RWPE2 (cell line): Measurements from ENCODE around the gene CDC42SE2.

ENCODE experiments used
- ATAC-seq: fragments of 200-7000 bp; cut with Tn5 transposase; 3 replicates; pipeline ENCODE4 v1.9.1; 2021; ENCODE audit warnings: low read depth
- DNase-seq: peaks from one replicate; pipeline ENCODE4 v3.0.0-alpha.2; 2020; ENCODE audit warnings: low spot score
- H3K27ac ChIP-seq: fragments of 450-650 bp; 2 replicates; pipeline ENCODE4 v1.5.1; 2017; ENCODE audit warnings: mild to moderate bottlenecking; ENCODE audit not compliant: poor library complexity, severe bottlenecking
- H3K27me3 ChIP-seq: fragments of 250-450 bp; sonication (Bioruptor Pico); 2 replicates; pipeline ENCODE4 v1.5.1; 2021; ENCODE audit warnings: mild to moderate bottlenecking, moderate library complexity; ENCODE audit not compliant: insufficient read depth, poor library complexity, severe bottlenecking
- H3K36me3 ChIP-seq: fragments of 250-450 bp; sonication (Bioruptor Pico); 2 replicates; pipeline ENCODE4 v1.5.1; 2020; ENCODE audit warnings: low read depth, mild to moderate bottlenecking, moderate library complexity
- H3K4me1 ChIP-seq: fragments of 250-450 bp; sonication (Bioruptor Pico); 2 replicates; pipeline ENCODE4 v1.5.1; 2021; ENCODE audit warnings: mild to moderate bottlenecking, moderate library complexity; ENCODE audit not compliant: insufficient read depth, poor library complexity, severe bottlenecking
- H3K4me3 ChIP-seq: fragments of 250-450 bp; sonication (Bioruptor Pico); 2 replicates; pipeline ENCODE4 v1.5.1; 2021; ENCODE audit warnings: mild to moderate bottlenecking, moderate library complexity; ENCODE audit not compliant: severe bottlenecking
- H3K9me3 ChIP-seq: fragments of 250-450 bp; sonication (Bioruptor Pico); 2 replicates; pipeline ENCODE4 v1.5.1; 2021; ENCODE audit warnings: mild to moderate bottlenecking, moderate library complexity; ENCODE audit not compliant: severe bottlenecking
- TF ChIP-seq, protein P1 (sequence below): fragments of 450-650 bp; IDR thresholded peaks from one replicate; pipeline ENCODE4 v1.5.1; 2017; ENCODE audit warnings: mild to moderate bottlenecking, moderate library complexity; ENCODE audit not compliant: poor library complexity, severe bottlenecking

Gene CDC42SE2

DNA sequence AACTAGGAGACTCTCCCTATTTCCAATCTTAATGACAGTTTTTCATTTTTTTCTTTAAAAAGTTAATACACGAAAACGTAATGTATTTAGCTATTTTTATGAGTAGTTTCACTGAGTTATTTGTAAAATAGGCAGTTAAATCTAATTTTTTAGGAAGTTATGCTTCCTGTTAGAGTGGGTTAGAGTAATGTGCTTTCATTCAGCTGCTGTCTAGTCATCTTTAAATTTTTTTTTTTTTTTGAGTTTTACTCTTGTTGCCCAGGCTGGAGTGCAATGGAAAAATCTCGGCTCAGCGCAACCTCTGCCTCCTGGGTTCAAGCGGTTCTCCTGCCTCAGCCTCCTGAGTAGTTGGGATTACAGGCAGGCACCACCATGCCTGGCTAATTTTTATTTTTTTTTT is 34.0 kb downstream of the CDC42SE2 start:
- no peak for DNase-seq
- TF ChIP-seq, protein P1, sequence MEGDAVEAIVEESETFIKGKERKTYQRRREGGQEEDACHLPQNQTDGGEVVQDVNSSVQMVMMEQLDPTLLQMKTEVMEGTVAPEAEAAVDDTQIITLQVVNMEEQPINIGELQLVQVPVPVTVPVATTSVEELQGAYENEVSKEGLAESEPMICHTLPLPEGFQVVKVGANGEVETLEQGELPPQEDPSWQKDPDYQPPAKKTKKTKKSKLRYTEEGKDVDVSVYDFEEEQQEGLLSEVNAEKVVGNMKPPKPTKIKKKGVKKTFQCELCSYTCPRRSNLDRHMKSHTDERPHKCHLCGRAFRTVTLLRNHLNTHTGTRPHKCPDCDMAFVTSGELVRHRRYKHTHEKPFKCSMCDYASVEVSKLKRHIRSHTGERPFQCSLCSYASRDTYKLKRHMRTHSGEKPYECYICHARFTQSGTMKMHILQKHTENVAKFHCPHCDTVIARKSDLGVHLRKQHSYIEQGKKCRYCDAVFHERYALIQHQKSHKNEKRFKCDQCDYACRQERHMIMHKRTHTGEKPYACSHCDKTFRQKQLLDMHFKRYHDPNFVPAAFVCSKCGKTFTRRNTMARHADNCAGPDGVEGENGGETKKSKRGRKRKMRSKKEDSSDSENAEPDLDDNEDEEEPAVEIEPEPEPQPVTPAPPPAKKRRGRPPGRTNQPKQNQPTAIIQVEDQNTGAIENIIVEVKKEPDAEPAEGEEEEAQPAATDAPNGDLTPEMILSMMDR, result no peak
- H3K27me3 ChIP-seq, result no peaks in the 10 kb centered on the region
- no peak overlapping the region for H3K27ac ChIP-seq
- H3K4me1 ChIP-seq, result peaks cover 16% of the 10 kb centered on the region
- no peak for ATAC-seq
- no peaks in the 10 kb centered on the region for H3K9me3 ChIP-seq
- no peak overlapping the region for H3K4me3 ChIP-seq
- no peaks in the 10 kb centered on the region for H3K36me3 ChIP-seq

DNA sequence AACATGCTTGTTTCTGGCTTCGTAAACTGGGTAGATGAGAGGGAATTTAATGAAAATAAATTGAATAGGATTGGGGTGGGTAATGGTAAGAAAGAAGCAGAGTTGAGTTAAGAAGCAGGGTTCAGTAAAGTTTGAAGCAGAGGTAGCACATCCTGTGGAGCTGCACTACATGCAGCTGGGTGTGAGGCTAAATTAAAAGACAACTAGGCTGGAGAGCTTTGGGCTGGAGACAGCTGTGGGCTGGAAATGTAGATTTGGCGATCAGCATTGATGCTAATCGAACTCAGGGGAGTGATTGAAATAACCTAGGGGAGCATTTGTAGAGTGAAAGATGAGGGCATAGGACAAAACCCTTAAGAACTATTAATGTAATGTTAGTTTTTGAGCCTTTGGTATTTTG is 35.6 kb downstream of the CDC42SE2 start:
- Histone ChIP-seq H3K27ac (no peak overlapping the region), H3K27me3 (no peaks in the 10 kb centered on the region), H3K4me3 (no peak overlapping the region), H3K36me3 (no peaks in the 10 kb centered on the region), H3K4me1 (peaks cover 32% of the 10 kb centered on the region), H3K9me3 (no peaks in the 10 kb centered on the region)
- TF ChIP-seq, protein P1, result no peak
- no peak for DNase-seq
- ATAC-seq, result no peak

DNA sequence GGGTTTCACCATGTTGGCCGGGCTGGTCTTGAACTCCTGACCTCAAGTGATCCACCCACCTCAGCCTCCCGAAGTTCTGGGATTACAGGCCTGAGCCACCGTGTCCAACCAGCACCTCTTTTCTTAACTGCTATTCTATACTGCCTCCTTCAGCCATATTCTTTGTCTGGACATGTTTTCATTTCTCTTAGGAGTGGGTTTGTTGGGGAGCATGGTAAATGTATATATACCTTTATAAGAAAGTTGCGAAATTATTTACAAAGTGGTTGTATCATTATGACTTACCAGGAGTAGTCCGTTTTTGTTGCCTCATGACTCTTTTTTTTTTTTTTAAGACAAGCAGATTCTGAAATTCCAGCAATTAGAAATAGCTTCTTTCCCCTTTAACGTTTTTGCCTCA is 38.7 kb downstream of the CDC42SE2 start:
- Histone ChIP-seq H3K4me1 (peaks cover 50% of the 10 kb centered on the region), H3K27ac (peak overlapping the region; percentile 72), H3K27me3 (no peaks in the 10 kb centered on the region), H3K9me3 (peaks cover 7% of the 10 kb centered on the region), H3K4me3 (no peak overlapping the region), H3K36me3 (0 out of 2 replicates have a peak, but pooled peaks cover 11% of the 10 kb centered on the region)
- TF ChIP-seq, protein P1, result peak; percentile 53
- peak; percentile 88 for ATAC-seq
- no peak for DNase-seq

DNA sequence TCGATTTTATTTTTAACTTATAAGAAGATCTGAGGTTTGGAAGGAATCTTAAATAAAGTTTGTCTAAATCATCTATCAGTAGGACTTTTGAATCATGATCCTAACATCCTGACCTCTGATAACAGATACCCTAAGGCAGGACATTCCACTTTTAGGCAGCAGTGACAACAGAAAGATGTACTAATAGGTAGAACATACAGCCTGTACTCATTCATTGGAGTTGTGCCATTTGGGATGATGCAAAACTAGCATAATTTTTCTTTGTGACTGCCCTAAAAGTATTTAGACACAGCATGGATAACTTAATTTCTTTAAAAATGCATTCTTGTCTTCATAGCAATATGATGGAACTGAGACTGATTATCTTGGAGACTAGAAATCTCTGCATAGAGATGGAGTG is 39.7 kb downstream of the CDC42SE2 start:
- Histone ChIP-seq H3K27ac (peak overlapping the region; percentile 72), H3K9me3 (peaks cover 7% of the 10 kb centered on the region), H3K4me1 (peaks cover 50% of the 10 kb centered on the region), H3K4me3 (no peak overlapping the region), H3K27me3 (no peaks in the 10 kb centered on the region), H3K36me3 (0 out of 2 replicates have a peak, but pooled peaks cover 11% of the 10 kb centered on the region)
- ATAC-seq (peak; percentile 67), DNase-seq (no peak)
- TF ChIP-seq, protein P1, result no peak

DNA sequence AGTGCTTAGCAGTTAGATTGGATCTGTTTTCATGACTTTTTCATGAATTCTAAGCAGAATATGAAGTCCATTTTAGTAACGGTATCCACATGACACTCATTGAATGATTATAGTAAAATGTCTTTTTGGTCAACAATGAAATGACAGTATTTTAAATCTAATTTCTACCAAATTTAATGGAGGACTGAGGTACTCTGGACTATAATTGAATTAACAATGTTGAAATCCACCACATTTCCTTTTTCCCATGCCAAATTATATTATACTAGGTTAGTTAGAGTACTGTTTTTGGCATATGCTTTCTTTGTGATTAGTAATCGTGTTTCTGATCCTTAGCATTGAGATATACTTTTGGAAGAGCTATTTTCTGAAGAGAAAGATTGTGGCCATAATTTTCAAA is 40.6 kb downstream of the CDC42SE2 start:
- H3K9me3 ChIP-seq, result peaks cover 7% of the 10 kb centered on the region
- TF ChIP-seq, protein P1, result no peak
- no peak for ATAC-seq

More for the DNA sequence above, 40.6 kb downstream of the CDC42SE2 start:
- H3K4me3 ChIP-seq, result no peak overlapping the region
- no peaks in the 10 kb centered on the region for H3K27me3 ChIP-seq
- peaks cover 50% of the 10 kb centered on the region for H3K4me1 ChIP-seq
- H3K27ac ChIP-seq, result peak overlapping the region; percentile 72
- DNase-seq, result no peak
- 0 out of 2 replicates have a peak, but pooled peaks cover 11% of the 10 kb centered on the region for H3K36me3 ChIP-seq
